Islet of Langerhans (tissue), 1 donor: ENCODE measurements around the gene MKI67.
"Not testable (repeated sequence)": the region's sequence is repeated elsewhere in the genome, so short reads cannot be mapped to it uniquely, and the experiment has no call there.

Experiments used
- FAIRE-seq: peaks from one replicate; lab custom pipeline; 2011; peaks lifted over from hg19 to GRCh38; lab: Jason Lieb, UNC

The MKI67 gene

GRCh38 chr10:128109707-128110106 lies 16.5 kb downstream of the MKI67 start:
- no peak for FAIRE-seq

DNA sequence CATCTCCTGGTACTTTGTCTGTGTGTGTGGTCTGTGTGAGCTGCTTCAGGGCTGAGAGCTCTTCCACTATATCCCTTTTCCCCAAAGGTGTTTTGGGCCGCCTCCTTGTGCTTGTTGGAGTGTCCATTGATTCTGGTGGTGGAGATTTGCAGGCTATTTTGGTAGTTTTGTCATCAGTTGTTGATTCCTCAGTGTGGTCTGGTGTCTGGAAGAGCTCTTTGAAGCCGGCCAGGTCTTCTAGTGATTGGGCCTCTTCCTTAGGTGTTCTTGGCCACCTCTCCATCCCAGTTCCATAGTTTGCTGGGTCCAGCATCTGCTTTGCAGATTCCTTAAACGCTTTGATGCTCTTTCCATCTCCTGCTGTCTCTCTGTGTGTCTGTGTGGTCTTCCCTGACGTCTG lies 20.8 kb downstream of the MKI67 start:
- no peak for FAIRE-seq

DNA sequence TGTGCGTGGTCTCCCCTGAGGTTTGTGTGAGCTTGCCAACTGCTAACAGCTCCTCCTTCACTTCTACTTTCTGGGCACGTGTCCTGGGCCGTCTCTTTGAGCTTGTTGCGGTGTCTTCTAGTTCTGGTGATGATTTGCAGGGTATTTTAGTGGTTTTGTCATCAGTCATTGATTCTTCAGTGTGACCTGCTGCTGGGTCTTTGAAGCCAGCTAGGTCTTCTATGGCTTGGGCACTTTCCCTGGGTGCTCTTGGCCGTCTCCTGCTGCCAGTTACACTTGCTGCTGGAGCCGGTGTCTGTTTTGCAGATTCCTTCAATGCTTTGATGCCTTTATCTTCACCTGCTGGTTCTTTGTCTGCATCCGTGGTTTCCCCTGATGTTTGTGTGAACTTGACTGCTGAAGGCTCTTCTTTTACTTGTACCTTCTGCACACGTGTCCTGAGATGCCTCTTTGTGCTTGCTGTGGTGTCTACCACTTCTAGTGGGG lies 23.0 kb downstream of the MKI67 start:
- no peak for FAIRE-seq

DNA sequence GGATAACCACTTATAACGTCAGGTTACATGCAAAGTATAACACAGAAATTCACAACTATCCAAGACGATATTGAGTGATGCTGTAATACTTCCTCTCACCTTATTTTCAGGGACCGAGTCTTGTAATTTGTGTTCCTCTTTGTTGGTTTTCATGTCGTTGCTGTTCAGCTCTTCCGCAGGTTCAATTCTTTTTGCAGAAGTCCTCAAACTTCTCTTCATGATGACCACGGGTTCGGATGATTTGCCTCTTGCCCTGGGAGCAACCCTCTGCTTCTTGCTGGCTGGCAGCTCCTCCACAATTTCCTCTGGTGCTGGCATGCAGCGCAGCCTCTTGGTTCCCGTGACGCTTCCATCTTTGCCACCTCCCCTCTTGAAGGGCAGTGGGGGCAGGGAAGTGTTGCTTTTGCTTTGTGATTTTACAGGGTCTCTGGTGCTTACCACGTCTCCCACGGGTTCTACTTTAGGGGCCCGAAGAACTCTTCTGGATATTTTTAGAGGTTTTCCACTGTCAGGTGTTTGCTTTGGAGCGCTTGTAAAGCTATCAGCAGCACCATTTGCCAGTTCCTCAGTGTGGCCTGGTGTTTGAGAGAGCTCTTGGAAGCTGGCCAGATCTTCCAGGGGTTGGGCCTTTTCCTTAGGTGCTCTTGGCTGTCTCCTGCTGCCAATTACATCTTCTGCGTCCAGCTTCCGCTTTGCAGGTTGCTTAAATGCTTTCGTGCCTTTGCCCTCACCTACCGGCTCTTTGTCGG lies 23.6 kb downstream of the MKI67 start:
- FAIRE-seq, result no peak

DNA sequence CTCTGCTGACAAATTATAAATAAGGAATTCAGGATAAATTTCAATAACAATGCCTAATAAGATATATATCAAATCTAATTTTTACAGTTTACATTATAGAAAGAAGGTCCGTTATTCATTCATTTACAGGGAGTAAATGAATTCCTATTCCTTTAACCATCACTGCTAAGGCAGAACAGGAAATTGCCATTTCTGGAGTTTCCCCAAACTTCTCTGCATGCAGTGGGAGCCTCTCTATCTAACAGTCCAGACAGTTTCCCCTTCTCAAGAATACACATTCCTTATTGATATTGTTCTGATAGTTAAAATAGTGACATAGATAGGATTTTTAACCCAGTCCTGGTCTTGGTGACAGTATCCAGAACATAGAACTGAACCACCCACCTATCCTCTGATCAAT lies 24.3 kb downstream of the MKI67 start:
- FAIRE-seq, result no peak

DNA sequence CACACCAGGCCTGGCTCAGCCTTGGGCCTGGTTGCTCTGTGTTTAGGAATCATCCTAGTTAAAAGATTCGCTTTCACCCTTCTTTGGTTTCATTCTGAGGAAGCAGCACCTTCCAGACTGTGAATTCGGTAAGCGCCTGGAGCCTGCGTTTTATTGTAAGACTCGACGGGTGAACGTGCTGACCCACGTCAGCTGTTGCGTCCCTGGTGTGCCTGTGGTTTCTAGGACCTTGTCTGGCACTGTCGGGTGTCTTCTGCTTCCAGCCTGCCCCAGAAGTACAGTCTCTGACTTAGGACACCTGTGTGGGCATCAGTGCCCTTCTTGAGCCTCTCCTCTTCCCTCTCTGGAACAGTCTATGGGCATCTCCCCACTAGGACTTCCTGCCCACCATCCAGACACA lies 26.3 kb downstream of the MKI67 start:
- no peak for FAIRE-seq

DNA sequence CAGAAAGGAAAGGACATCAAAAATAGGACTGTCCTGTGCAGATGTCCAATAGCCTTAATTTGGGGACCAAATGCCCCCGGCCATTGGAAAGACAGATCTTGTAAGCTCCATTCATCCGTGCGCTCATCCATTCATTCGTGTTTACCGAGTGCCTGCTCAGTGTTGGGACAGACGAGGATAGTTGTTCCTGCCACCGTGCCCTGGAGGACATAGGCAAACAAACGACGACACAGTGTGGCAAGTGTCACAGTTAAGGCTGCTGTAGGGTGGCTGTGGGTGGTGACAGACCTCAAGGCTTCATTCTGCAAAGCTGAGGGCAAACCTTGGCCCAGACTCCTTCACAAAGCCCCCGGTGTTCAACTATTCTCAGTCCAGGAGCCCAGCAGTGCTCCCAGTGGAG lies 27.6 kb downstream of the MKI67 start:
- no peak for FAIRE-seq

DNA sequence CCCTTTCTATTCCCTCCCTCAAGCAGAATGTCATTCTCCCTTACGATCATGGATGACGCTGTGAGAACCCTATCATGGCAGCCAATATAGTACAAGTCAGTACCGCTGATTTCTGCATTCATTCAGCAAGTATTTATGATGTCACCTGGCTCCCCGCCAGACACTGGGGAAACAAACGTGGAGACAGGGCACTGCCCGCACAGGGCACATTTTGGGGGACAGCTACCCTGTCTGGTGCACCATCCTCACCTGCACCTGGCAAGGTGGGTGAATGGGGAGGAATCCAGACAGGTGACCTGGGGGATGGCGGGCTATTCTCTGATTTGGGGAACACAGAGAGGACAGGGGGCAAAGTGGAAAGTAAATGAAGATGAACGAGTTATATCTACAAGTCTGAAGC lies 28.4 kb downstream of the MKI67 start:
- FAIRE-seq, result no peak

DNA sequence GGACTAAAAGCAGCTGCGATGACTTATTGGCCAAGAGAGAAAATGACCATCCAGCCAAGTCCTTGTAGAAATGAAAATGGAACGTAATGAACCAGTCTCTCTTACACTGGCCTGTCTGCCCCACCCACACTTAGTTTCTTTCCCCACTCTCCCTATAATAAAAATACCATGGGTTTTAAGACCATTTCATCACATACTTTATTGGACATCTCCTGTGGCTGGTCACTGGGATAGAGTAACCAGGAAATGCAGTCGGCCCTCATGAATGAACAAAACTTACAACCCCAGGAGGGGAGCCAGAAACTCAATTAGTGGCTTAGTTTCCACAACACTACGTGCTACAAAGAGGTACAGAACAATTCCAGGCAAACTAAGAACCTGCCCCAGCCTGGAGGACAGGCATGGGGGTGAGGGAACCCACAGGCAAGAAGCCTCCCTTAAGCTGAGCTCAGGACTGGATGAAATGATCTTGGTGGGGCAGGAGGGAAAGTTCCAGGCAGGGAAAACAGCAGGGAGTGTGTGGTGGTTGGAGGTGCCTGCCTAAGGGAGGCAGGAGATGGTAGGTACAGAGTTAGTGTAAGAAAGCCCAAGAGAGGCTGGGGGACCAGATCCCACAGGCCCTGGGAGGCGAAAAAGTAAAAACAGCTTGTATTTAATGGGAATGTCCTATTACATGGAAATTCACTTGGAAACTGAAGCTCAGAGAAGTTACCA lies 29.6 kb downstream of the MKI67 start:
- no peak for FAIRE-seq

DNA sequence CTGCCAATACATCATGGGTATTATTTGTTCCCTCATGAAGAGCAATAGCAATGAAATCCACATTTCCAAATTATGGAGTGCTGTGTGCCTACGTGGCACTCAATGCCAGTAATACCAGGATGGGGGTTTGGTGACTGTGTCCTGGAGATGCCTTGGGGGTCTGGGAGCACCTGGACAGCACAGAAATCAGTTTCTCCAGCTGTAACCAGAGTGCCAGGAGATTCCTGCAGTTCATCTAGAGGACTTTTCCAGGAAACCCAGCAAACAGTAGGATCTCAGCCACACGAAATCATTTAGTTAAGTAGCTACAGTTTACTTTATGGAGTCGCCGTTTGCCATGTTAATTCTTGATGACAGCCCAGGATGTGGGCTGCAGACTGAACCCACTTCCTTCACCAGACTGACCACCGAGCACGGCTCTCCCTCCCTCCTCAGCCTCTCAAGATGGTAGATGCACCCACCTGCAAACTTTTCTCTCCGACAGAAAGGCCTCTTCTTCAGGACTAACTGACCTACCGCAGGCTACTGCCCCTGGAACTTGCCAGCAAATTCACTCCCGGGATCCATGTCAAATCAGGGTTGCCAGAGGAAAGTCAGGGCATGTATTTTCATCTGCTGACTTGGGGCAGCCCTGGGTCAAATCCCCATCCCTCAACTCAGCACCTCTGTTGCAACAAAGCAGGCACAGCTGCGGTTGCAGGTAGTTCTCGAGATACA lies 30.3 kb downstream of the MKI67 start:
- no peak for FAIRE-seq

- no peak for FAIRE-seq
These were observed 31.0 kb downstream of the MKI67 start for GRCh38 chr10:128095027-128095752.

DNA sequence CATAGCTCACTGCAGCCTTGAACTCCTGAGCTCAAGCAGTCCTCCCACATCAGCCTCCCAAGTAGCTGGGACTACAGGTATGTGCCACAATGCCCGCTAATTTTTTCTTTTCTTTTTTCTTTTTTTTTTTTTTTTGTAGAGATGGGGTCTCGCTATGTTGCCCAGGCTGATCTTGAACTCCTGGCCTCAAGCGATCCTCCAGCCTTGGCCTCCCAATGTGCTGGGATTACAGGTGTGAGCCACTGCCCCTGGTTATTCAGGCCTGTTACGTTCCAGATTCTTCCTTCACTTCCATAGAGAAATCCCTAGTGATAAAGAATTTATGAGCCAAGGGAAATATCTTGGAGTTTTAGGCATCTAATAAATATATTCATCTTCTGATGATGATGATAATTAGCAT lies 31.6 kb downstream of the MKI67 start:
- not testable (repeated sequence) for FAIRE-seq

DNA sequence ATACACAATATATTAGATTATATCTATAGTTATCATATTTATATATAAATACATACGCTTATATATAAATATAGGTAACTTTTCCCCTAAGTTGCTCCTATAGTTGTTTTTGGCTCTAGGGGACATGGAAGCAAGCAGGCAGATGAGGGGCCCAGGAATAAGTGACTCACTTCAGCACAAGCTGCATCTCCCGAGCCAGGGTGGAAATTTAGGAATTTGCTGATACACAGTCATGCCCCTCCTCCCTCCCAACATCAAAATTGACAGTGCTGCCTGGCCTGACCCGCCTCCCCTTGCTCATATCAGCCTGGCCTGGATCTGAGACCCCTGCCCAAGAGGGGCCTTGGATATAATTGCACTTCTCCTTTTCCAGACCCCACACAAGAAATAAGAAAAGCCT lies 33.8 kb downstream of the MKI67 start:
- no peak for FAIRE-seq

DNA sequence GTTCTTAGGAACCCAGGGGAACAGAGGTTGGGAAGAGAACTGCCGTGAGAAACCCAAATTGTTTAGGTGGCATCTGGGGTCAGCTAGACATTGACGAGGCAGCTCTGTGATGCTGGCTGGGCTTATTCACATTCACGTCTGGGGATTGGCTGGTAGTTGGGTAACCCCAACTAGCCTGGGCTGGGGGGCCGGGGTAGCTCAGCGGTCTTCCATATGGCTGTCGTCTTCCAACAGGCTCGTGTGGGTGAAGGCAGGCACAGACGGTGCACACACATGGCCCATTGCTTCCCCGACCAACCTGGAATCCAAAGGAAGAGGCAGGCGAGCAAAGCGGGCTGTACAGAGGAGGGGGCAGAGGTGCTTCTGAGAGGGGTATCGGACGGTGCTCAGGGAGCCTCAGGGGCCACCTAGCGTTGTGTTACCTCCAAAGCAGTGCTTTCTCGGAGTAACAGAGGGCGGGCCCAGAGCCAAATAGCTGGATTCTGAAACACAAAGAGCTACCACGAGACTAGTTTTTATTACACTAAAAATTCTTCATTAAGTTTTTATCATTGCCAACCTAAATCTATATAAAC lies 34.5 kb downstream of the MKI67 start:
- FAIRE-seq, result no peak

DNA sequence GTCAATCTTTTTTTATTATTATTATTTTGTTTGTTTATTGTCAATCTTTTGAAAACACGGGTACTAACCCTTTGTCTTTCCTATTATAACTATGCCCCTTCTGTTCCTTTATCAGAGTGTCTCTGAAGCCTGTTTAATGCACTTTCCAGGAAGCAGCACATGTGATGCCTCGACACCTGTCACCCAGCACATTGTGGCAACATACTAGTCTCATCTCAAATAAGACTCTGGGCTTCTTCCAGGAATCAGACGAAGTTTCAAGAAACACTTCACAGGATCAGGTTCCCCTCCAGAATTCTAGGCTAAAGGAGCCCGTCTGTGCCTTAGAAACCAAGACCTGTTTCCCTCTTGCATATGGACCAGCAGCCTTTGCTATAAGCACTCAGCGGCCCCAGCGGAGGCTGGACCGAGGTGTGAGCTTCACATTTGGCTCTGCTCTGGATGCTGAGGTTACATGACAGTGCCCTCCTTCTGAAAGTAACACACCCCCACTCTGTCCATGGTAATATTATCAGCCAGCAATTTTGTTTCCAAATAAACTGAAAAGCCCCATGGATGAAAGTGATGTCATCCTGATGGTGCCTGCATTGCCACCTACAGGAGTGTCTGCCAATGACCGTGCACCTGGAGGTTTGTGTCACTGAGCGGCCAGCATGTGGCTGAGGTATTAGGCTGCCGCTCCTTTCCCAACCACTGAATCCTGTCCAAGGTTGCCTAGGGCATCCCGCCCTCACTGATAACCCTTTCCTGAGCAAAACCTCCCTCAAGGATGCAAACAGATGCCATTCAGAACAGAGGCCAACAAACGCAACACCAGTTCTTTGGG lies 38.1 kb downstream of the MKI67 start:
- no peak for FAIRE-seq

DNA sequence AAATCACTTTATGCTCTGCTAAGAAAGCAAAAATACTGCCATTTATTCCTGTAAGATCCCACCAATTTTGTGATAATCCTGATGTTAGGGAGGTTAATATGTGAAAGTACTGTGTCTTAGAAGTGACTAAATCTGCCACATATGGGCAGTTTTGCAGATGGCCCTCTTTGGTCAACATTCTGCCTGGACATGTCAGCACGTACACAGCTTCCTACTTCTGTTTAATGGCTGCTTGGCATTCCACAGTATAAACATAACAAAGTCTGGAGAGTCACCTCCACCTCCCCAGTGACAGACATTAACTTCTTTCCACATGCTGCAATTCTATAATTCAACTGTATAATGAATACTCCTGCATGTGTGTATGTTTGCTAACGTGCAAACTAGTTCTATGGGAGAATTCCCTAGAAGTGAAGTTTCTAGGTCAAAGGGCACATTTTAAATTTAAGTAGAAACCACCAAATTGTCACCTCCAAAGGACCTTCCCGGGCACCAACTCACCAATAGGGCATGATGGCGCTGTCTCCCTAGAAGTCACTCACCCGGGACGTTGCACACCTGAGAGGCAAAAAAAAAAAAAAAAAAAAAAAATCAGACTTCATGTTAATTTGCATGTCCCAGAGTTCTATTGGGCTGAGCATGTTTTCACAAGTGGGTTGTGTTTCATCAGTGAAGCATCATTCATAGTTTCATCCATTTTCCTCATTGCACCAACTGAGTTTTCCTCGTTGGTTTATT lies 38.9 kb downstream of the MKI67 start:
- no peak for FAIRE-seq

GRCh38 chr10:128086003-128086863 lies 40.0 kb downstream of the MKI67 start:
- no peak for FAIRE-seq

DNA sequence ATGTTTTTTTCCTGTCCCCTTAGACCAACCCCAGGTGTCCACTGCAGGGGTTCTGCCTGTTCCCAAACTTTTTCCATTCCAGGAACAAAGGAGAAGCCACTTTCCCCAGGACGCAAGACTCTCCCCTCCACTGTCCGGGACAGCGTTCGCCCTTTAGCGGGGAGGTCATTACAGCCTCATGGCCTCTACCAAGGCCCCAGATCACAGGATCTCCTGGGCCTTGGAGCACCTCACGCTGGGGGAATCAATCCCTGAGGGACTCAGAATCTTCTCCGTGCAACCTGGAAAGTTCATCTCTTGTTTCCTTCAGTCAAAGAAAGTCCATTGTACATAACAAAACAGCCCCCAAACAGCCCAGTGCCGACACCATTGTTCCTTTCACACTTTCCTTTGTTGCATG lies 41.2 kb downstream of the MKI67 start:
- no peak for FAIRE-seq

- FAIRE-seq, result no peak
These were observed 41.9 kb downstream of the MKI67 start for GRCh38 chr10:128084364-128084763.
